Measurements from ENCODE around the gene HEXIM2.

The HEXIM2 gene

DNA sequence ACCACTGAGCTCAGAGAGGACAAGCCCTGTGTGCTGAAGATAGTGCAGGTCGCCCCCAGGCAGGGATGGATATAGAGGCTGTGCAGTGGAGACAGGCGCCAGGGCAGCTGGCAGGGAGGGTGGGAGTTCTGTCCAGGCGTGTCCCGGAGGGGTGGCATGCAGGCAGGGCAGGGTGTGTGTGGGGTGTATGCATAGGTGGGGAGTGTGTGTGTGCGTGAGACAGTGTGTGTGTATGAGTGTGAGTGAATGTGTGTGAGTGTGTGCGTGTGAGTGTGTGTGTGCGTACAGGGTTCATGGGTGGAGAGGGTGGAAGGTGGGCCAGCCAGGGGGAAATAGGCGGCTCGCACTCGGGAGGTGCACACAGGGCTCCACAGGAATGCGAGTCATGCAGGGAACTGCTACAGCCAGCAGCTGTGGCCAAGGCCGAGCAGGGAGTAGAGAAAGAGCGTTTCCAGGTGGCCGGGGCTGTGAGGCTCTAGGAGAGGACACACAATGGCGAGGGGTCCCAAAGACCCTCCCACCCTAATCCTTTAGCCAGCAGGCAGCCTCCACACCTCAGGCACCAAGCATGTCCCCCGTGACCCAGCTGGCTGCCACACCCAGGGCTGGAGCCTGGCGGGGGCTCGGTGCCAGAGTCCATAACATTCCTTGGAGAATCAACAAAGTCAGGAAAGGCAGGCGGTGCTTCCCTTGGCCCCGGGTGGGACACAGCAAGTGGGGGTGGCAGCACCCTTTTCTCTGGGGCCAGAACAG is 34.0 kb upstream of the HEXIM2 start:
- no peak for DNase-seq

DNA sequence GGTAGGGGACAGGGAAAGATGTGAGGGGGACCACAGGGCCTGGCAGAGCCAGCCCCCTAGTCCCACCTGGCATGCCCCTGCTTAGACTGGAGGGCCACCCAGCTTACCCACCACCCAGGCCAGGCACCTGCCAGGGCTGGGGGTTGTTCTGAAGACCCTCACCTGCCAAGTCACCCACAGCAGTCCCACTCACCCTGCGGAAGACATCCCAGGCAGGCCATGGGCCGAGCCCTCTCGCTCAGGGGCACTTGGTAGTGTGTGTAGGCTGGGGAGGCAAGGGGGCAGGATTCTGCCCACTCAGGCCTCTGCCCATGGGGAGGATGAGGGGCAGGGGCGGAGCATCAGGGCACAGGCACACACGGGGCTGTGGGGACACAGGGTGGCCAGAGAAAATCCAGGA is 33.3 kb upstream of the HEXIM2 start:
- DNase-seq, result no peak

DNA sequence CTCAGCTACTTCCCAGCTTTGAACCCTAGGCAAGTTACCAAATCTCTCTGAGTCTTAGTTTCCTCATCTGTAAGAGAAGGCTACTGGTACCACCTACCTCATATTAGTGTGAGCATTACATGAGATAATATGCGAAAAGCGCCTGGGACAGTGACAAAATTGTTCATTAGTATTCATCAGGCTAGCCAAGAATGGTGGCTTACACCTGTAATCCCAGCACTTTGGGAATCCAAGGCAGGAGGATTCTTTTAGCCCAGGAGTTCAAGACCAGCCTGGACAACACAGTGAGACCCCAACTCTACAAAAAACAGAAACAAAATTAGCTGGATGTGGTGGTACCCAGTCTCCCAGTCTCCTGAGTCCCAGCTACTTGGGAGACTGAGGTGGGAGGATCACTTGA is 32.7 kb upstream of the HEXIM2 start:
- DNase-seq, result no peak

DNA sequence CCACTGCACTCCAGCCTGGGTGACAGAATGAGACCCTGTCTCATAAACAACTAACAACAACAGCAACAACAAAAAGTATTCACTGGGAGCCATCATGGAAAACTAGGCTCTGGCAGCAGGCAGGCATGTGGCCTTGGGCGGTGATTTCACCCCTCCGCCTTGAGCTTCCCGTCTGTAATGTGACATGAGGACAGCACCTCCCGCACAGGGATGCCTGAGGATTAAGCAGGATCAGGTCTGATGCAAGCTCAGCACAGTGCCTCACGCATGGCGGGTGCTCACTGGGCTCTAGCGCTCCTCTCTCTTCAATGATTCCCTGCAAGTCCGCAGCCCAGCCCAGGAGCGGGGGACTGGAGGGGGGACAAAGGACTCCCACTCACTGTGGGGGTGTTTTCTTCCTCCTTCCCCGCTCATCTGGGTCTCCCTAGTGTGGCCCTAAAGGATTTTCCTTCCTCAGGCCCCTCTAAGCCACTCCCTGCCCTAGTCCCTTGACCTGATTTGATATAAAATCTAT is 32.2 kb upstream of the HEXIM2 start:
- DNase-seq, result peak in 2 of 56 donors; percentile 17 to 21

DNA sequence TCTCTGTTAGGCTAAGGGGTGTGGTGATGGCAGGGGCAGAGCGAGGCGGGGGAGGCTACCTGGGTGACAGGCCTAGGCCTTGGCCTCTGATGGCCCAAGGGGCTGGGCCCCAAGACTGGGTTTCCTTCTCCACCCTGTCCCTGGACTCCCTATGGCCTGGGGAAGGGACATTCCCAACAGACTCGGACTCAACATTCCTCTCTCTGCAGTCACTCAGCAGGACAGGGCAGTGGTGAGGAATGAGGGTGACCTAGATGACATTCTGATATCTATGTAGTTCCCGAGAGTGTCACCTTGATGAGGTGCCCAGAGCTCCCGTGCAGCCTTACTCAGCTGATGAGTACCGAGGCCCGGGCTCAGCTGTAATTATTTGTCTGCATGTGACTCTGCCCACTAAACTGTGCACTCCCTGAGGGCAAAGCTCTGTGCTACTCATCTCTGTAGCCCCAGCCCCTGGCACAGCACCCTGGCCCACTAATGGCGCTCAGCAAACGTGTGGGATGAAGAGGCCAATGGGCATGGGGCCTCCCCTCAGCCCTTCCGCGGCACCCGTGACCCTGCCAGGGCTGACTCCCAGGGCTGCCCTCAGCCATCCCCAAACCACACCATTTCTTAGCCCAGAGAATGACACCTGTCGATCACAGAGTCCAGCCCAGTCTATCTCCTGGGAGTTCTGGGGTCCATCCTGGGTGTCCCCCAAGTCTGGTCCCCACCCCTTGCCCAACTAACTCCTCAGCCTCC is 31.6 kb upstream of the HEXIM2 start:
- no peak for DNase-seq

DNA sequence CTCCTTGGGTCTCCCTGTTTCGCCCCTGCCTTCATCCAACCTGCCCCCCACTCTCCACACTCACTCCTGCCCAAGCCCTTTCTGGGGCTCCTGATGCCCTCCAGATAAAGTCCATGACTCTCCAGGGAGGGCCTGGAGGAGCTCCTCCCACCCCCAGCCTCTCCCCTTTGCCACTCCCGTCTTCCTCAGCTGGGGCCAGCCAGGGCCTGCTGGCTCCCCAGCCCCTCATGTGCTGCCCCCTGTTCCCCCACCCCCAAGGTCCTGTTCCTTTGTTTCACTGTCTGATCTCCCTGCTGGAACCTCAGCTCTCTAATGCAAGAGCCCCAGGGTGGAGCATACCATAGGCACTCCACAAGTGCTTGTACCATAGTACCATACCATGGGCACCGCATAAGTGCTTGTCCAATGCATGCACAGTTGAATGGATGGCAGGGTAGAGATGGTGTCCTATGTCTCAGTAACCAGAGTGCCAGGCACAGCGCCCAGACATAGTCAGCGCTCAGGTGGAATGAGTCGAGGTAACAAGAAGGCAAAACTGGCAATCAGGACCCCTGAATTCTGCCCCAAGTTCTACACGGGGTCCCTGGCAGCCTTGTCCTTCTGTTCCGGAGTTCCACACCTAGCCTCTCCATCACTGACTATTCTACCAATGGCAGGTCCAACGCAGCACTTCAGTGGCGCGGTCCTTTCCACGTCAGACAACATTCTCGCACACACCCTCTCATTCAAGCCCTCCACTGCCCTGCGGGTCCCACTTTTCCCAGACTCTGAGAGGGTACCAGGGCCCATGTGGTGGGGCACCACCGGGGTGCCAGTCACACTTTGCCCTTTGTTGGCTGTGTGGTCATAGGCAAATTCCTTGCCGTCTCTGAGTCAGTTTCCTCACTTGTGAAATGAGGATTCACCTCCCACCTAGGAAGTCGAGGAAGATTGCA is 30.7 kb upstream of the HEXIM2 start:
- DNase-seq, result no peak

DNA sequence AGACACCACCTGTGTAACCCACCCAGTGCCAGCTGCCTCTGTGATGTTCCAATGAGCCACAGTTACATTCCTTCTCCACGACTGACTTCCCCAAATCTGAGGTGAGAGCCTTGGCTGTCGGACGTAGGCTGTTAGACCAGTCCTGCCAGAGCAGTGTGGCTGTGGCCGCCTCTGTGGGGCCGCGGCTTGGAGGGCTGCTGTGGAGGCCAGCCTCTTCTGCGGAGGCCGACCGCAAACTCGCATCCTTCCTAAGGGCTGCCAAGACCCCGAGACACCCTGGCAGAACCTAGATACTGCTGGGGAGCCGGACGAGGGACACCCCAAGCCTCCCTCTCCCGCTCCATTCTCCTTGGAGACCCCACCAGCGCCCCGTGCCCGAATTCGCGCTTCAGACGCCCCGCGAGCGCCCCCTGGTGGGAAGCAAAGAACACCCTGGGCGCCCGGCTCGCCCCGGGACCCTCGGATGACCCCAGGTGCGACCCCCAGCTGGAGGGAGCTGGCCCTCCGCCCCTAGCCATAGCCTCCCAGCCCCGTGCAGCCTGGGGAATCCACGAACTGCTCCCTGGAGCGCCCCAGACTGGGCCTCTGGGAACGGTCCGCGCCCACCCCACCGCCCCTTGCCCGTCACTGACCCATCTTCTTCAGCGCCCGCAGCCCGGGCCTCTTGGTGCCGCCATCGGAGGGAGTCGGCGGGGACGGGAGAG is 29.9 kb upstream of the HEXIM2 start:
- DNase-seq, result peak in 11 of 56 donors; percentile 9 to 73 (median 28)

DNA sequence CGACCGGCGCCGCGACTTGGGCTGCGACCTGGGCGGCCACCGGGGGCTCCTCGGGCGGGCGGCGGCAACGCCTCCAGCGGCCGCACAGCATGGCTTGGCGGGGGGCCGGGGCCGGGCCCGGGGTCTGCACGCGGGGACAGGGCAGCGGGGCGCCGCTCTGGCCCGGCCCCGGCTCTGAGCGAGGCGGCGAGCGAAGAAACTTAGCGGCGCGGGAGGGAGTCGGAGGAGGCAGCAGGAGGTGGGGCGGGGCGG is 29.4 kb upstream of the HEXIM2 start, which contains the start of gene PLCD3:
TSS of gene PLCD3 (minus strand) at position 196 of the 252 bp plus-strand sequence. CDS start at position 91, 105 bp downstream.
- DNase-seq, result no peak

DNA sequence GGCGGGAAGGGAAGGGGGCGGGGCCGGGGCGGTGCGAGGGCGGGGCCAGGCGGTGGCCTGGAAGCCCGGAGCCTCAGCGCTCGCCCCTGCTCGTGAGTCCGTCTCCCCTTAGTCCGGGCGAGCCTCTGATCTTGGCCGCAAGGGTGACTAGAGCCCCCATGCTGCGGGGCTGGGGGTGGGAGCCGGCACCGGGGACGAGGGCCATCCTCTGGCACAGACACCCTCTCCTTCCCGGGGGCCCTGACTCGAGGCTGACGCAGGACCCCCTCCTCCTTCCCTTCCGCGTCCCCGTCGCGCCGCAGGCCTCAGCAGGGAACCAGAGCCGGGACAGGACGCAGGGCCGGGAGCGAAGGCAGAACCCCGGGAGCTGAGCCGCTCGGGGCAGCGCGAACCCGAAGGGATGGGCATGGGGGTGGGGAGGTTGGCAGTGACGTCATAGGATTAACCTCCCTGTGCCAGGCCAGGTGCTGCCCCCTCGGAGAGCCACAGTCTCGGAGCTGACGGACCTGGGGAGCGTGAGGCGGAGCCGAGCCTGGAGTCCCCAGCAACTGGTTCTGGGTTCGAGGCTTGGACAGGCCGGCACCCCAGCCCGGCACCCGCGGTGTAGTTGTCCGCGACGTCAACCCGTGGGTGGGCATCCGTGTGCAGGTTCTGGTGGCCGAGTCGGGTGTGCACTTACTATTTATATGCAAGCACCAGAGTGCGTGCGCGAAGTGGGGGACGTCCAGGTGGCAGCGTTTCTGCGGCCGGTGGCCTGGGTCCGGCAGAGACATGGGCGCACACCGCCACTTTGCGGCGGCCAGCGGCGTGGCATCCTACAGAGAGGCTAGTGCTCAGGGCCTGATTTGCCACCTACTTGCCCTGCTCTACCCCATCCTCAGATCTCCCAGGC is 28.9 kb upstream of the HEXIM2 start:
- DNase-seq, result peak in 52 of 56 donors; percentile 35 to 86 (median 66)

DNA sequence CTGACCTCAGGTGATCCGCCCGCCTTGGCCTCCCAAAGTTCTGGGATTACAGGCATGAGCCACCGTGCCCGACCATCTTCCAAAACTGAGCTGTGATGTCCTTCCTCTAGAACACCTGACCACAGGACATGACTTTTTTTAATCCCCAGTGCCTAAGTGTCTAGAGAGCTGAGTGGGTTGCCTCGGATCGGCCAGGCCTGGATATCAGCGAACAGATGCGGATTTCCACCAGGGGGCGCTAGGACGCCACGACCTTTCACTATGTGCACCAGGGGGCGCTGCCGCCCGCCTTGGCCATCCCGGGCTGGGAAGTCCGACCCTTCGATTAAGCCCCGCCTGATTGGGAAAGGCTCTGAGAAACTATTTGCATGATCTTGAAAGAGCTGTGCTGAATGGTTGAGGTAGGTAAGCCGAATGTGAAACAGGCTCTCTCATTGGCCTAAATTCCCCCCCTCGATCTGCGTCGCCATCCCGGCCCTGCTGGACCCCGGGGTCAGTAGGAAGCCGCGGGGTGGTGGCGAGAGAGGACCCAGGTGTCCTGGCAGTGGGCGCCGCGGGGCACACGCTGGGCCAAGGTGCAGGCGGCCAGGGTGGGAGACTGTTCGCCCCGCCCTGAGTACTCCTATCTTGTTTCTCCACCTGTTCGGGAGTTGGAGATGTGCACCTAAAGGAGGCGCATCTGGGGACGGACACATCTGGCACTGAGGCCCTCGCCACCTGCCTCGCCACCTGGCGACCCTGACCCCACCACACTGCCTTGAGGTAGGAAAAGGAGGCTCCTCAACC is 26.3 kb upstream of the HEXIM2 start, which contains the start of gene ACBD4:
TSS of gene ACBD4 (plus strand) at position 496 of the 786 bp plus-strand sequence. CDS start 458 bp downstream, outside the sequence.
- peak; percentile 71 to 98 (median 89) for DNase-seq

DNA sequence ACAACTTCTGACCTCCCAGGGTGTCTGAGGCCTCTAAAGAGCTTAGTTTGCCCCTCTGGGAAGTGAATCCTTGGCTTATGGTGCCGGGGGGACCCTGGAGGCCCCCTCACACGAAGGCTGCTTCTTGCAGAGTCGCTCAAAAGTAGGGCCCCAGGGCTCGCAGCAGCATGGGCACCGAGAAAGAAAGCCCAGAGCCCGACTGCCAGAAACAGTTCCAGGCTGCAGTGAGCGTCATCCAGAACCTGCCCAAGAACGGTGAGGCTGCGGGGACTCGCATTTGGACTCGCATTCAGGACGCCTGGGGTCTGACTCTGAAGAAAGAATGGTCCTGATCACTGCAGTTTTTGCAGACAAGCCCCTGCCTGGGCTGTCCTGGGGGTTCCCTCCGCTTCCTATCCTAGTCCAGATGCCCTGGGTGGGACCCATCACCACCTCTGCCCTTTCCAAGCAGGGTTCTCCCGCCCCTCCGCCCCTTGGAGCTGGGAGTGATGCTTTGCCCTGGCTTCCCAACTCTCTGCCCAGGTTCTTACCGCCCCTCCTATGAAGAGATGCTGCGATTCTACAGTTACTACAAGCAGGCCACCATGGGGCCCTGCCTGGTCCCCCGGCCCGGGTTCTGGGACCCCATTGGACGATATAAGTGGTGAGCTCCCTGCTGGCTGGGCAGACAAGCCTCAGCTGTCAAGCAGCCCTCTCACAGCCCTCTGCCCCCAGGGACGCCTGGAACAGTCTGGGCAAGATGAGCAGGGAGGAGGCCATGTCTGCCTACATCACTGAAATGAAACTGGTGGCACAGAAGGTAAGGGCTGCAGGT is 25.5 kb upstream of the HEXIM2 start:
- DNase-seq, result peak in 3 of 56 donors; percentile 32 to 48 (median 41)

DNA sequence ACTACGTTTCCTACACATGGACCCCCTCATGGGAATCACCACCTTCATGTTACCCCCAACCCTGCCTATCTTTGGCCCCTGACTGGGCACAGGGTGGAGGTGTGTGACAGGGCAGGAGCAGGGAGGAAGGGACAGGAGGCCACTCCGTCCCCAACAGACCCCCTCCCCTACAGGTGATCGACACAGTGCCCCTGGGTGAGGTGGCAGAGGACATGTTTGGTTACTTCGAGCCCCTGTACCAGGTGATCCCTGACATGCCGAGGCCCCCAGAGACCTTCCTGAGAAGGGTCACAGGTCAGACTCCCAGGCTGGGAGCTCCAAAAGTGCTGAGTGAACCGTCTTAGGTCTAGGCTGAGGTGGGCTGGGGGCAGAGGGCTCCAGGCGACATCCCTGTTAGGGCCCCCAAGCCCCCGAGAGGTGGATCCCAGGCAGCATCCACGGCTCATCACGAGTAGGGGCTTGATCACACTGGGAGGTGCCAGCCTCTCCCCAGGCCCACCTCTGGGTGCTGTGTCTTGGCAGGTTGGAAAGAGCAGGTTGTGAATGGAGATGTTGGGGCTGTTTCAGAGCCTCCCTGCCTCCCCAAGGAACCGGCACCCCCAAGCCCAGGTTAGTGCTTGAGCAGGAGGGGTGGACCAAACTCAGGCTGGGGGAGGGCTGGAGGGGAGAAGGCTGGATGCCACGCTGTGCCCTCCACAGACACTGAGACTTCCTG is 24.7 kb upstream of the HEXIM2 start:
- no peak for DNase-seq

DNA sequence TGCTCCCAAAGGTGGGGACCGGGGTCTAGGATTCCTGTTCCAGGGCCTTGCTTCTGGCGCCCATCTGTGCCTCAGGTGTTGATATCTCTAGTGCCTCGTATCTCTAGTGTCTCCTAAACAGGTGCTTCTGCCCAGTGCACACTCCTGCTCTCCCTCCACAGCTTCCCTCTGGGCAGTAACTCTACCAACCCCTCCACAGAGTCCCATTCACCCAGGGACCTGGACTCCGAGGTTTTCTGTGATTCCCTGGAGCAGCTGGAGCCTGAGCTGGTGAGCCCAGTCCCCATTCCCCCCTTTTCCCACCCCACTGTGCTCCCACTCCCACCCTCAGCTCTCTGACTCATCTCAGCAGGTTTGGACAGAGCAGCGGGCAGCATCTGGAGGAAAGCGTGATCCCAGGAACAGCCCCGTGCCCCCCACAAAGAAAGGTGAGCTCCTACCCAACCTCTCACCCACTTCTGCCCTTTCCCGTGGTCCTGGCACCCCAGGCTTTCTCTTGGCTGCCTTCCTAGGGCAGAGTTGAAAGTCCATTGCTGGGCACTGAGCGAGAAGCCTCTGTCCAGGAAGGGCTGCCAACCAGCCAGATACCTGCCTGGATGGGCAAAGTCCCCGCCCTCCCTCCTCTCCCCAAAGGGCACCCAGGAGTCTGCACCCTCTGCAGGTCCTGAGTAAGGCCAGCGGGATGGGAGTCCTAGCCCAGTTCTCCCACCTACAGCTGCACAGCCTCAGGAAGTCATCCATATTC is 23.9 kb upstream of the HEXIM2 start:
- DNase-seq, result no peak

DNA sequence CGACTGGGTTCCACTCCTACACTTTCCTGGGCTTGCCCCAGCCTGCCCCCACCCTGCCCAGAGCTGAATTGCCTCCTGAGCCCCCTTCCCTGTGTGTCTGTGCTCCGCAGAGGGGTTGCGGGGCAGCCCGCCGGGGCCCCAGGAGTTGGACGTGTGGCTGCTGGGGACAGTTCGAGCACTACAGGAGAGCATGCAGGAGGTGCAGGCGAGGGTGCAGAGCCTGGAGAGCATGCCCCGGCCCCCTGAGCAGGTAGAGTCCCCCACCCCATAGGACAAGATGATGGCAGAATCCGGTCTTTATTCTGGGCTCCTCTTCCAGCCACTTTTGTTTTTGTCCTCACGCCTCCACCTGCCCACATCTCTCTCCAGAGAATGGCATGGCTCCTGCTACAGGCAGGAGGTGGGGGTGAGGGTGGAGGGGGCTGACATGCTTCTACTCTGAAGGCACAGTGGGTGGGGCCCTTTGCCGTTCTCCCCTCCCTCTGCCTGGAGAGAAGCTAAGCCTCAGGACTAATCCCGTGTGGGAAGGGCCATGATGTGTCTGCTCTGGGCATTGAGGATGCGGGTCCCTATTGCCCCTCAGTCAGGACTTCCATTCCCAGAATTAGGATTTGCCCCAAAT is 22.7 kb upstream of the HEXIM2 start:
- peak in 1 of 56 donors; percentile 18 for DNase-seq

DNA sequence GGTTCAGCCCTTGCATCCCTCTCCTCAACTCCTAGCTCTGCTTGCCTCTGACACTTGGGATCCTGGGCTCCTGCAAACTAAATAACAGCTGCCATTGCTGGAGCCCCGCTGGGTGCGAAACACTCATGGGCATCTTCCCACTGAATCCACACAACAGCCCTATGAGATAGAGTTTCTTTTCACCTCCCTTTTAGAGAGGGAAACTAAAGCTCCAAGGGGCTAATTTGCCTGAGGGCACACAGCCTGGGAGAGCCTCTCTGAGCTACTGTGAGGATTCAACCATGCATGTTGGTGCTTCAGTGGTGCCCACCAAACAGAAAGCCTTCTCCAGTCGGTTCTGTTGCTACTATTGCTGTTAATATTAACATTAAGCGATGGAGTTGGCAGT is 22.1 kb upstream of the HEXIM2 start:
- DNase-seq, result no peak

DNA sequence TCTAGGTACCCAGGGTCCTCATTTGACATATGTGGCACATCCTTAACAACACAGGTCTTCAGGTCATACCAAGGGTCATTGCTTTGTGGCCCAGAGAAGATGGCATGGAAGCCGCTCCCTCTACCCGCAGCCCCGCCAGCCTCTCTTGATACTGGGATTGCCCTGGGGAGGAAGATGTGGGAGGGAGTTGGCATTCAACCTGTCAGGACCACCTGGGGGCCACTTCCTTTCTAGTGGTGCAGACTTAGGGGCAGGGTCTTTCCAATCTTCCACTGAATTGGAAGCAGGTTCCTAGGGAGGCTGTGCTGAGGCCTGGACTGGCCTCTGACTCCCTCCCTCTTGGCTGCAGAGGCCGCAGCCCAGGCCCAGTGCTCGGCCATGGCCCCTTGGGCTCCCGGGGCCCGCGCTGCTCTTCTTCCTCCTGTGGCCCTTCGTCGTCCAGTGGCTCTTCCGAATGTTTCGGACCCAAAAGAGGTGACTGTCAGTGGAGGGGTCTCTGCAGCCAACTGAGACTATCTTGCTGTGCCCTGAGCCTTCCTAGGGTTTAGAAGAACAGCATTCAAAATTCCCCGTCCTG is 18.5 kb upstream of the HEXIM2 start:
- no peak for DNase-seq

All from nucleus accumbens (tissue), 56 donors.